Articular chondrocyte of knee joint (primary cell): Measurements from ENCODE around the gene ATP4A. TPM values are rescaled to one million over a fixed set of nuclear protein-coding genes. Genes with fewer than 3 reads are reported as not detected.

Experiments used
- total RNA-seq: library from RNA; depleted of rRNA; stranded (reverse); fragments of >200 nt; gene quantifications from 2 replicates; pipeline ENCODE4 v1.2.3, GENCODE V29; 2012

Gene ATP4A
- not detected in 2 replicates for total RNA-seq

DNA sequence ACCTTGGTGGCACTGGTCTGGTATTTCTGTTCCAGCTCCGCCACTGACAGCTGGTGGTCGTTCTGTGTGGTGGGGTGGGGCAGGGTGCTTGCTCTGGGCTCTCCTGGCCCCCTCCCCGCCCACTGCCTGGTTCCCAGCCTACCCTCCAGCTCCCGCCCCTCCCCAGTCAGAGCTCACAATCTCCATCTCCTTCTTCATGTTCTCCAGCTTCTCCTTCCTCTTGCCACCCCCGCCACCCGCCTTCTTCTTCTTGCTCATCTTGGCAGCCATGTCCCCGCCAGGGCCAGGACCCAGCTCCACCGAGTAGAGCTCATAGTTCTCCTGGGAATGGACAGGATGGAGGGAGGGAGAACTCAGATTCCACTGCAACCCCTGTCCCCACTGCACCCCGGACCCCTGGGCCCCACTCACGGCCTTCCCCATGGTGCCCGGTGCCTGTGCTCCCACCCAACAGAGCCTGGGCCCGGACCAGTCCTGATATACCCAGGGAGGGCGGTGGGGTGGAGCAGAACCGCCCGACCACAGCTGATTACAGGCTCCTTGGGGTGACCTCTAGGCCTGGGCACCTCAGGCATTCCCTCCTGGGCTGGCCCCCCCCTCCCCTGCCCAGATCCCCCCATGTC, at the start of gene ATP4A:
TSS of gene ATP4A (minus strand) at position 452 of the 623 bp plus-strand sequence. CDS start at position 423, 29 bp downstream.

DNA sequence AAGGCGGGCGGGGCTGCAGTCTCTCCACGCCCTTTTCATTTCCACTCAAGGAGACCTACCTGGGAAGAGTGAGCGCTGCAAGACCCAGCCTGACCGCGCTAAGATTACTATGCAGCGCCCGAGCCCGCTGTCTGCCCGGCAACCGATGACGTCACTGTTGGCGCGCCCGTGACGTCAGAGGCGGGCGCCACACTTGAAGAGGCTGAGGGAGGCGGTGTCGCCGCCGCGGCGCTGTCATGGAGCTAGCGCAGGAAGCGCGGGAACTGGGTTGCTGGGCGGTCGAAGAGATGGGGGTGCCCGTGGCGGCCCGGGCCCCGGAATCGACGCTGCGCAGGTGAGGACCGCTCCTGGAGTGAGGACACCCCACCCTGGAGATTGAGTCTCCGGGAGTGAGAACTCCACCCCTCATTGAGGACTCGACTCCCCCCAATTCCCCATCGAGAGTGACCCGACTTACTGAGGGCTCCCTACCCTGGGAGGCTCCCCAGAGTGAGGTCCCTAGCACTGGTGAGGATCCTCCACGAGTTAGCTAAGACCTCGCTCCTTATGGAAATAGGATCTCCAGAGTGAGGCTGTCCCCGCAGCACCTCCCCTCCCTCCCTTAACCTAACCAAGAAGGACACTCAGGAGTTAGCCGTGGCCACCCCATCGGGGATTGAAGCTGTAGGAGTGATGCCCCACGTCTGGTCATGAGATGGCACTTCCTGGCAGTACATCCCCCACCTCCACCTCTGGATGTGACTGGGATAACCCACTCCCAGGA, 49.3 kb upstream of the ATP4A start, which contains the start of gene HAUS5:
TSS of gene HAUS5 (plus strand) at position 177 of the 763 bp plus-strand sequence. CDS start at position 237, 60 bp downstream.

GRCh38 chr19:35585848-35586247, 22.4 kb upstream of the ATP4A start, which contains the start of gene PMIS2:
PMIS2 (plus strand) TSS chr19:35586173; CDS start chr19:35586260, 87 bp downstream.

GRCh38 chr19:35545001-35545854, 18.2 kb downstream of the ATP4A start, which contains the start of gene TMEM147:
TMEM147 (plus strand) TSS chr19:35545626; CDS start chr19:35545740, 114 bp downstream.

GRCh38 chr19:35533201-35533821, 30.1 kb downstream of the ATP4A start, which contains the start of gene GAPDHS:
GAPDHS (plus strand) TSS chr19:35533456; CDS start chr19:35533528, 72 bp downstream.

GRCh38 chr19:35528218-35529038, 35.0 kb downstream of the ATP4A start, which contains the start of gene SBSN:
SBSN (minus strand) TSS chr19:35528311; CDS start chr19:35528281, 30 bp downstream.

GRCh38 chr19:35513628-35514281, 49.7 kb downstream of the ATP4A start, which contains the start of gene DMKN:
DMKN (minus strand) TSS chr19:35513649; CDS start chr19:35513475, 174 bp downstream.

Other genes with a start within 250 kb of the ATP4A start
- gene CD22, start 234.5 kb downstream of the ATP4A start, total RNA-seq, result under 0.01 and 0.97 TPM in 2 replicates
- gene FFAR1, start 215.8 kb downstream of the ATP4A start, total RNA-seq, result not detected in 2 replicates
- gene FFAR3, start 205.2 kb downstream of the ATP4A start, total RNA-seq, result not detected in 2 replicates
- not detected in 2 replicates for gene GPR42, start 192.6 kb downstream of the ATP4A start, total RNA-seq
- gene FFAR2, start 115.4 kb downstream of the ATP4A start, total RNA-seq, result not detected in 2 replicates
- not detected in 2 replicates for gene KRTDAP, start 73.2 kb downstream of the ATP4A start, total RNA-seq
- gene DMKN, start 50.0 kb downstream of the ATP4A start, total RNA-seq, result 12.1 and 21.0 TPM in 2 replicates
- 1.9 and 2.5 TPM in 2 replicates for gene SBSN, start 35.3 kb downstream of the ATP4A start, total RNA-seq
- gene GAPDHS, start 30.2 kb downstream of the ATP4A start, total RNA-seq, result not detected in 2 replicates
- 46.9 and 60.5 TPM in 2 replicates for gene TMEM147, start 18.0 kb downstream of the ATP4A start, total RNA-seq
- not detected in 2 replicates for gene PMIS2, start 22.5 kb upstream of the ATP4A start, total RNA-seq
- gene HAUS5, start 49.1 kb upstream of the ATP4A start, total RNA-seq, result 4.3 and 4.6 TPM in 2 replicates
- gene RBM42, start 65.4 kb upstream of the ATP4A start, total RNA-seq, result 38.3 and 41.6 TPM in 2 replicates
- gene ETV2, start 78.1 kb upstream of the ATP4A start, total RNA-seq, result 0.13 and 0.32 TPM in 2 replicates
- 183 and 279 TPM in 2 replicates for gene COX6B1, start 84.7 kb upstream of the ATP4A start, total RNA-seq
- gene UPK1A, start 102.9 kb upstream of the ATP4A start, total RNA-seq, result not detected in 2 replicates
- gene ZBTB32, start 140.9 kb upstream of the ATP4A start, total RNA-seq, result not detected in 2 replicates
- gene KMT2B, start 154.3 kb upstream of the ATP4A start, total RNA-seq, result 5.7 and 6.0 TPM in 2 replicates
- gene IGFLR1, start 178.8 kb upstream of the ATP4A start, total RNA-seq, result 1.2 TPM in 2 replicates
- gene U2AF1L4, start 181.8 kb upstream of the ATP4A start, total RNA-seq, result 4.8 and 9.5 TPM in 2 replicates
- 12.5 and 13.3 TPM in 2 replicates for gene PSENEN, start 182.0 kb upstream of the ATP4A start, total RNA-seq
- 10.1 and 12.2 TPM in 2 replicates for gene LIN37, start 184.9 kb upstream of the ATP4A start, total RNA-seq
- gene HSPB6, start 193.4 kb upstream of the ATP4A start, total RNA-seq, result 34.6 and 52.4 TPM in 2 replicates
- gene PROSER3, start 194.5 kb upstream of the ATP4A start, total RNA-seq, result 7.6 and 9.3 TPM in 2 replicates
- gene ARHGAP33, start 211.9 kb upstream of the ATP4A start, total RNA-seq, result 1.3 and 2.4 TPM in 2 replicates
- not detected in 2 replicates for gene PRODH2, start 249.2 kb upstream of the ATP4A start, total RNA-seq